NB4 (cell line): Measurements from ENCODE around the gene RETREG3.

ENCODE experiments used
- POLR2A ChIP-seq: IDR thresholded peaks from 2 replicates; pipeline ENCODE4 v1.6.1; 2011; ENCODE audit warnings: mild to moderate bottlenecking; ENCODE audit not compliant: insufficient read length; ENCODE audit errors: extremely low read depth
- TF ChIP-seq, protein P1 (sequence below): IDR thresholded peaks from 2 replicates; pipeline ENCODE4 v1.6.1; 2011; ENCODE audit warnings: low read depth, low read length
- TF ChIP-seq, protein P2 (sequence below): IDR thresholded peaks from one replicate; pipeline ENCODE4 v1.5.1; 2012; ENCODE audit warnings: low read depth, low read length

GRCh38 chr17:42563950-42564349 is 45.2 kb downstream of the RETREG3 start:
- TF ChIP-seq POLR2A, result no peak
- TF ChIP-seq, protein P1, sequence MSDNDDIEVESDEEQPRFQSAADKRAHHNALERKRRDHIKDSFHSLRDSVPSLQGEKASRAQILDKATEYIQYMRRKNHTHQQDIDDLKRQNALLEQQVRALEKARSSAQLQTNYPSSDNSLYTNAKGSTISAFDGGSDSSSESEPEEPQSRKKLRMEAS, result no peak
- TF ChIP-seq, protein P2, sequence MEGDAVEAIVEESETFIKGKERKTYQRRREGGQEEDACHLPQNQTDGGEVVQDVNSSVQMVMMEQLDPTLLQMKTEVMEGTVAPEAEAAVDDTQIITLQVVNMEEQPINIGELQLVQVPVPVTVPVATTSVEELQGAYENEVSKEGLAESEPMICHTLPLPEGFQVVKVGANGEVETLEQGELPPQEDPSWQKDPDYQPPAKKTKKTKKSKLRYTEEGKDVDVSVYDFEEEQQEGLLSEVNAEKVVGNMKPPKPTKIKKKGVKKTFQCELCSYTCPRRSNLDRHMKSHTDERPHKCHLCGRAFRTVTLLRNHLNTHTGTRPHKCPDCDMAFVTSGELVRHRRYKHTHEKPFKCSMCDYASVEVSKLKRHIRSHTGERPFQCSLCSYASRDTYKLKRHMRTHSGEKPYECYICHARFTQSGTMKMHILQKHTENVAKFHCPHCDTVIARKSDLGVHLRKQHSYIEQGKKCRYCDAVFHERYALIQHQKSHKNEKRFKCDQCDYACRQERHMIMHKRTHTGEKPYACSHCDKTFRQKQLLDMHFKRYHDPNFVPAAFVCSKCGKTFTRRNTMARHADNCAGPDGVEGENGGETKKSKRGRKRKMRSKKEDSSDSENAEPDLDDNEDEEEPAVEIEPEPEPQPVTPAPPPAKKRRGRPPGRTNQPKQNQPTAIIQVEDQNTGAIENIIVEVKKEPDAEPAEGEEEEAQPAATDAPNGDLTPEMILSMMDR, result no peak
